Measurements from ENCODE around the gene CDC27. TPM values are rescaled to one million over a fixed set of nuclear protein-coding genes. Genes with fewer than 3 reads are reported as not detected.
"Not testable (repeated sequence)": the region's sequence is repeated elsewhere in the genome, so short reads cannot be mapped to it uniquely, and the experiment has no call there.

Gene CDC27
- total RNA-seq, 2 donors from 2014 or later = 122 to 146 TPM

- peak overlapping the region; percentile 58 for H3K4me3 Mint-ChIP-seq
- no peaks in the 10 kb centered on the region for H3K27me3 Mint-ChIP-seq
- H3K36me3 Mint-ChIP-seq (ENCODE audit: low read depth) = peaks cover 11% of the 10 kb centered on the region
- no peak for ATAC-seq (replicated peaks)
- H3K9me3 Mint-ChIP-seq = no peaks in the 10 kb centered on the region
- peaks cover 24% of the 10 kb centered on the region for H3K4me1 Mint-ChIP-seq
- peak overlapping the region; percentile 54 for H3K27ac Mint-ChIP-seq
Observed at GRCh38 chr17:47192554-47192953, 3.5 kb upstream of the CDC27 start.

GRCh38 chr17:47190770-47191169, 1.7 kb upstream of the CDC27 start:
- H3K27ac Mint-ChIP-seq = peak overlapping the region; percentile 41
- H3K27me3 Mint-ChIP-seq = no peaks in the 10 kb centered on the region
- ATAC-seq (replicated peaks) = no peak
- peak overlapping the region; percentile 6 for H3K4me3 Mint-ChIP-seq
- peaks cover 32% of the 10 kb centered on the region for H3K4me1 Mint-ChIP-seq
- H3K36me3 Mint-ChIP-seq (ENCODE audit: low read depth) = peaks cover 17% of the 10 kb centered on the region
- H3K9me3 Mint-ChIP-seq = no peaks in the 10 kb centered on the region

GRCh38 chr17:47190243-47190642, 1.1 kb upstream of the CDC27 start:
- H3K4me3 Mint-ChIP-seq = peak overlapping the region; percentile 97
- peaks cover 23% of the 10 kb centered on the region for H3K36me3 Mint-ChIP-seq (ENCODE audit: low read depth)
- H3K9me3 Mint-ChIP-seq = no peaks in the 10 kb centered on the region
- ATAC-seq (replicated peaks) = no peak
- no peaks in the 10 kb centered on the region for H3K27me3 Mint-ChIP-seq
- peak overlapping the region; percentile 99 for H3K27ac Mint-ChIP-seq
- H3K4me1 Mint-ChIP-seq = peaks cover 33% of the 10 kb centered on the region

- no peaks in the 10 kb centered on the region for H3K9me3 Mint-ChIP-seq
- H3K36me3 Mint-ChIP-seq (ENCODE audit: low read depth) = peaks cover 24% of the 10 kb centered on the region
- no peaks in the 10 kb centered on the region for H3K27me3 Mint-ChIP-seq
- H3K27ac Mint-ChIP-seq = peak overlapping the region; percentile 99
- H3K4me1 Mint-ChIP-seq = peaks cover 33% of the 10 kb centered on the region
- peak overlapping the region; percentile 97 for H3K4me3 Mint-ChIP-seq
- no peak for ATAC-seq (replicated peaks)
Observed at GRCh38 chr17:47189732-47190237, 690 bp upstream of the CDC27 start.

GRCh38 chr17:47188271-47188875, 722 bp downstream of the CDC27 start:
- Mint-ChIP-seq H3K36me3 (ENCODE audit: low read depth) (peaks cover 30% of the 10 kb centered on the region), H3K27me3 (no peaks in the 10 kb centered on the region), H3K4me3 (peak overlapping the region; percentile 97), H3K4me1 (peaks cover 33% of the 10 kb centered on the region), H3K9me3 (no peaks in the 10 kb centered on the region), H3K27ac (peak overlapping the region; percentile 99)
- no peak for ATAC-seq (replicated peaks)

- H3K9me3 Mint-ChIP-seq = no peaks in the 10 kb centered on the region
- H3K4me3 Mint-ChIP-seq = no peak overlapping the region
- peaks cover 23% of the 10 kb centered on the region for H3K4me1 Mint-ChIP-seq
- ATAC-seq (replicated peaks) = no peak
- peaks cover 60% of the 10 kb centered on the region for H3K36me3 Mint-ChIP-seq (ENCODE audit: low read depth)
- no peak overlapping the region for H3K27ac Mint-ChIP-seq
- H3K27me3 Mint-ChIP-seq = no peaks in the 10 kb centered on the region
Observed at GRCh38 chr17:47184681-47185080, 4.4 kb downstream of the CDC27 start.

- H3K4me1 Mint-ChIP-seq = peaks cover 27% of the 10 kb centered on the region
- H3K9me3 Mint-ChIP-seq; H3K27me3 Mint-ChIP-seq; ATAC-seq (replicated peaks); H3K27ac Mint-ChIP-seq; H3K4me3 Mint-ChIP-seq: not testable (repeated sequence)
- peaks cover 80% of the 10 kb centered on the region for H3K36me3 Mint-ChIP-seq (ENCODE audit: low read depth)
Observed at GRCh38 chr17:47180988-47181387, 8.1 kb downstream of the CDC27 start.

GRCh38 chr17:47180337-47180736, 8.8 kb downstream of the CDC27 start:
- H3K36me3 Mint-ChIP-seq (ENCODE audit: low read depth) = peaks cover 78% of the 10 kb centered on the region
- no peaks in the 10 kb centered on the region for H3K27me3 Mint-ChIP-seq
- peaks cover 24% of the 10 kb centered on the region for H3K4me1 Mint-ChIP-seq
- no peak overlapping the region for H3K4me3 Mint-ChIP-seq
- no peaks in the 10 kb centered on the region for H3K9me3 Mint-ChIP-seq
- no peak for ATAC-seq (replicated peaks)
- H3K27ac Mint-ChIP-seq = no peak overlapping the region

GRCh38 chr17:47179141-47179540, 10.0 kb downstream of the CDC27 start:
- Mint-ChIP-seq H3K4me1 (peaks cover 24% of the 10 kb centered on the region), H3K4me3 (no peak overlapping the region), H3K9me3 (no peaks in the 10 kb centered on the region), H3K27ac (no peak overlapping the region), H3K27me3 (no peaks in the 10 kb centered on the region), H3K36me3 (ENCODE audit: low read depth) (peaks cover 80% of the 10 kb centered on the region)
- no peak for ATAC-seq (replicated peaks)

GRCh38 chr17:47177261-47177660, 11.8 kb downstream of the CDC27 start:
- Mint-ChIP-seq H3K9me3 (no peaks in the 10 kb centered on the region), H3K27me3 (no peaks in the 10 kb centered on the region), H3K36me3 (ENCODE audit: low read depth) (peaks cover 85% of the 10 kb centered on the region), H3K4me1 (peaks cover 28% of the 10 kb centered on the region), H3K27ac (no peak overlapping the region), H3K4me3 (no peak overlapping the region)
- no peak for ATAC-seq (replicated peaks)

GRCh38 chr17:47176389-47176826, 12.7 kb downstream of the CDC27 start:
- H3K36me3 Mint-ChIP-seq (ENCODE audit: low read depth) = peaks cover 82% of the 10 kb centered on the region
- ATAC-seq (replicated peaks) = no peak
- no peaks in the 10 kb centered on the region for H3K9me3 Mint-ChIP-seq
- no peaks in the 10 kb centered on the region for H3K27me3 Mint-ChIP-seq
- H3K4me1 Mint-ChIP-seq = peaks cover 29% of the 10 kb centered on the region
- no peak overlapping the region for H3K4me3 Mint-ChIP-seq
- no peak overlapping the region for H3K27ac Mint-ChIP-seq

GRCh38 chr17:47174823-47175222, 14.3 kb downstream of the CDC27 start:
- not testable (repeated sequence) for H3K4me3 Mint-ChIP-seq; H3K27me3 Mint-ChIP-seq; H3K9me3 Mint-ChIP-seq; ATAC-seq (replicated peaks); H3K27ac Mint-ChIP-seq
- peaks cover 30% of the 10 kb centered on the region for H3K4me1 Mint-ChIP-seq
- H3K36me3 Mint-ChIP-seq (ENCODE audit: low read depth) = peaks cover 85% of the 10 kb centered on the region

- no peaks in the 10 kb centered on the region for H3K9me3 Mint-ChIP-seq
- ATAC-seq (replicated peaks) = peak; percentile 61
- peaks cover 85% of the 10 kb centered on the region for H3K36me3 Mint-ChIP-seq (ENCODE audit: low read depth)
- H3K4me1 Mint-ChIP-seq = peaks cover 28% of the 10 kb centered on the region
- H3K27me3 Mint-ChIP-seq = no peaks in the 10 kb centered on the region
- peak overlapping the region; percentile 30 for H3K27ac Mint-ChIP-seq
- no peak overlapping the region for H3K4me3 Mint-ChIP-seq
Observed at GRCh38 chr17:47172696-47173565, 16.2 kb downstream of the CDC27 start.

- no peak overlapping the region for H3K27ac Mint-ChIP-seq
- no peak overlapping the region for H3K4me3 Mint-ChIP-seq
- peaks cover 86% of the 10 kb centered on the region for H3K36me3 Mint-ChIP-seq (ENCODE audit: low read depth)
- H3K4me1 Mint-ChIP-seq = peaks cover 19% of the 10 kb centered on the region
- ATAC-seq (replicated peaks) = no peak
- no peaks in the 10 kb centered on the region for H3K9me3 Mint-ChIP-seq
- no peaks in the 10 kb centered on the region for H3K27me3 Mint-ChIP-seq
Observed at GRCh38 chr17:47170710-47171109, 18.4 kb downstream of the CDC27 start.

- not testable (repeated sequence) for ATAC-seq (replicated peaks); H3K27ac Mint-ChIP-seq; H3K4me3 Mint-ChIP-seq; H3K9me3 Mint-ChIP-seq; H3K27me3 Mint-ChIP-seq
- peaks cover 14% of the 10 kb centered on the region for H3K4me1 Mint-ChIP-seq
- peaks cover 92% of the 10 kb centered on the region for H3K36me3 Mint-ChIP-seq (ENCODE audit: low read depth)
Observed at GRCh38 chr17:47168896-47169295, 20.2 kb downstream of the CDC27 start.

Data from activated T-helper 17 cell treated with anti-CD3 and anti-CD28 coated beads, Interleukin-2, amount 50 U/mL, for 72 hours (primary cell).